Measurements from ENCODE around the gene RAX.

GRCh38 chr18:59239642-59240041, 33.6 kb downstream of the RAX start:
- TF ChIP-seq EZH2 (IDR thresholded peaks at IDR 0.05; ENCODE audit: insufficient read depth, poor library complexity, severe bottlenecking) (no peak), EZH2phosphoT487 (IDR thresholded peaks at IDR 0.05; ENCODE audit: insufficient read depth, low read depth) (no peak)

Measured in GM23248 (cell line).